Smooth muscle cell (in vitro differentiated cells): ENCODE data around the gene NUDC. TPM values are rescaled to one million over a fixed set of nuclear protein-coding genes. Genes with fewer than 3 reads are reported as not detected.
"Not testable (repeated sequence)": the region's sequence is repeated elsewhere in the genome, so short reads cannot be mapped to it uniquely, and the experiment has no call there.

ENCODE experiments used
- DNase-seq: peaks from one replicate; lab custom pipeline; 2025; ENCODE audit not compliant: unreplicated experiment; lab: John Stamatoyannopoulos, UW
- H2AFZ ChIP-seq: fragments of 200-600 bp; sonication (generic); 2 replicates; pipeline ENCODE4 v1.6.0; 2016; ENCODE audit warnings: antibody characterized with exemption, low read depth, mild to moderate bottlenecking
- H3F3A ChIP-seq: fragments of 200-600 bp; sonication (generic); 2 replicates; pipeline ENCODE4 v1.6.0; 2017; ENCODE audit warnings: antibody characterized with exemption, low read depth
- H3K27ac ChIP-seq: fragments of 200-600 bp; sonication (generic); 2 replicates; pipeline ENCODE4 v1.5.1; 2016; ENCODE audit warnings: low read depth, mild to moderate bottlenecking
- H3K27me3 ChIP-seq: fragments of 200-600 bp; sonication (generic); 2 replicates; pipeline ENCODE4 v1.6.1; 2016; ENCODE audit warnings: low read depth, mild to moderate bottlenecking
- H3K36me3 ChIP-seq: fragments of 200-600 bp; sonication (generic); 2 replicates; pipeline ENCODE4 v1.5.1; 2016; ENCODE audit warnings: low read depth
- H3K4me1 ChIP-seq: fragments of 200-600 bp; sonication (generic); 2 replicates; pipeline ENCODE4 v1.5.1; 2016; ENCODE audit warnings: low read depth
- H3K4me2 ChIP-seq: fragments of 200-600 bp; sonication (generic); 2 replicates; pipeline ENCODE4 v1.6.0; 2016; ENCODE audit warnings: mild to moderate bottlenecking
- H3K4me3 ChIP-seq: fragments of 200-600 bp; sonication (generic); 2 replicates; pipeline ENCODE4 v1.5.1; 2016; ENCODE audit warnings: mild to moderate bottlenecking
- H3K79me2 ChIP-seq: fragments of 200-600 bp; sonication (generic); 2 replicates; pipeline ENCODE4 v1.6.0; 2016; ENCODE audit warnings: low read depth, mild to moderate bottlenecking
- H3K9ac ChIP-seq: fragments of 200-600 bp; sonication (generic); 2 replicates; pipeline ENCODE4 v1.6.0; 2016; ENCODE audit warnings: low read depth
- H3K9me3 ChIP-seq: fragments of 200-600 bp; sonication (generic); replicated peaks from 2 replicates; pipeline ENCODE4 v1.5.1; 2016; ENCODE audit warnings: low read depth
- H4K20me1 ChIP-seq: fragments of 200-600 bp; sonication (generic); 2 replicates; pipeline ENCODE4 v1.6.0; 2016; ENCODE audit warnings: low read depth
- CTCF ChIP-seq: fragments of 200-600 bp; sonication (generic); IDR thresholded peaks from 2 replicates; pipeline ENCODE4 v1.5.1; 2017; ENCODE audit warnings: borderline replicate concordance, mild to moderate bottlenecking, antibody characterized with exemption; ENCODE audit not compliant: insufficient read depth, poor library complexity, severe bottlenecking
- WGBS: methylation state at CpG from one replicate; pipeline ENCODE4 v1.1.7; 2016; ENCODE audit warnings: low lambda C conversion rate; 5-methylcytosine and 5-hydroxymethylcytosine counted together
- polyA plus RNA-seq: library from polyadenylated mRNA; unstranded; fragments of >200 nt; fragmentation: Nextera tagmentation; extraction: Ambion mirVana; gene quantifications from 2 replicates; pipeline ENCODE4 v1.2.1, GENCODE V29; 2016
- total RNA-seq: library from RNA; depleted of rRNA; stranded (reverse); fragments of >200 nt; gene quantifications from 2 replicates; pipeline ENCODE4 v1.2.3, GENCODE V29; 2014

The NUDC gene
- total and polyA plus RNA-seq, 2 experiments from 2014 or later: 23.9 to 122 TPM

DNA sequence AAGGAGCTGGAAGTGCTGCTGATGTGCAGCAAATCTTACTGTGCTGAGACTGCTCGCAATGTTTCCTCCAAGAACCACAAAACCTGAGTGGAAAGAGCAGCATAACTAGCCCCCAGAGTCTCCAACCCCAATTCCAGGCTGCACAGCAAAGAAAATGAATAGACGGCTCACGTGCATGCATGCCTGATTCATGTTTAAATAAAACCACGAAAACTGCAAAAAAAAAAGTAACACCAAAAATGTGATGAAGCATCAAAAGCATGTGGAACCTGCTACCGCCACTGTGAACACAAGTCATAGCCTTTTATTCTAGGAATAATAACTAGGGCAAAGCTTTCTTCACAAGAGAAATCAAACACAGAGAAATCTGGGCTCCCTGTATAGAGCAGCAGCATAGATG is 62.3 kb downstream of the NUDC start:
- H3K79me2 ChIP-seq: no peaks in the 10 kb centered on the region
- WGBS: 92% methylated on average over 5 of the region's 5 CpGs

DNA sequence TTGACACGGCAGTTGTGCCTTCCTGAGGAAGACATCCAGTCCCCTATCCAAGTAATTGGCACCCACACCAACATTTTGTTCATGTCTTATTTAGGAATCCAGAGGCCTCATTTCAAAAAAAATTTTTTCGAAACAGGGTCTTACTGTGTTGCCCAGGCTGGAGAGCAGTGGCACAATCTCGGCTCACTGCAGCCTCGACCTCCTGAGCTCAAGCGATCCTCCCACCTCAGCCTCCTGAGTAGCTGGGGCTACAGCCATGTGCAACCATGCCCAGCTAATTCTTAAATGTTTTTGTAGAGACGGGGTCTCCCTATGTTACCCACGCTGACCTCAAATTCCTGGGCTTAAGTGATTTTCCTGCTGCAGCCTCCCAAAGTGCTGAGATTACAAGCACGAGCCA is 62.7 kb downstream of the NUDC start:
- Histone ChIP-seq H3K4me1 (no peaks in the 10 kb centered on the region), H3F3A (no peaks in the 10 kb centered on the region), H3K27ac (no peak overlapping the region), H4K20me1 (no peaks in the 10 kb centered on the region), H3K79me2 (no peaks in the 10 kb centered on the region), H3K27me3 (peaks cover 3% of the 10 kb centered on the region), H2AFZ (no peak overlapping the region), H3K4me2 (no peak overlapping the region), H3K36me3 (no peaks in the 10 kb centered on the region), H3K4me3 (no peak overlapping the region), H3K9ac (no peak overlapping the region), H3K9me3 (no peaks in the 10 kb centered on the region)
- WGBS: 89% methylated on average over 8 of the region's 8 CpGs
- DNase-seq: no peak
- no peak for TF ChIP-seq CTCF

More for the DNA sequence above, 62.3 kb downstream of the NUDC start:
- H3K9me3 ChIP-seq: no peaks in the 10 kb centered on the region
- H3K4me3 ChIP-seq: no peak overlapping the region
- H3K27me3 ChIP-seq: peaks cover 3% of the 10 kb centered on the region
- no peak overlapping the region for H2AFZ ChIP-seq
- DNase-seq: no peak
- H3F3A ChIP-seq: no peaks in the 10 kb centered on the region
- no peaks in the 10 kb centered on the region for H3K4me1 ChIP-seq
- no peaks in the 10 kb centered on the region for H3K36me3 ChIP-seq
- no peak overlapping the region for H3K4me2 ChIP-seq
- TF ChIP-seq CTCF: no peak
- no peak overlapping the region for H3K27ac ChIP-seq
- no peak overlapping the region for H3K9ac ChIP-seq
- no peaks in the 10 kb centered on the region for H4K20me1 ChIP-seq

DNA sequence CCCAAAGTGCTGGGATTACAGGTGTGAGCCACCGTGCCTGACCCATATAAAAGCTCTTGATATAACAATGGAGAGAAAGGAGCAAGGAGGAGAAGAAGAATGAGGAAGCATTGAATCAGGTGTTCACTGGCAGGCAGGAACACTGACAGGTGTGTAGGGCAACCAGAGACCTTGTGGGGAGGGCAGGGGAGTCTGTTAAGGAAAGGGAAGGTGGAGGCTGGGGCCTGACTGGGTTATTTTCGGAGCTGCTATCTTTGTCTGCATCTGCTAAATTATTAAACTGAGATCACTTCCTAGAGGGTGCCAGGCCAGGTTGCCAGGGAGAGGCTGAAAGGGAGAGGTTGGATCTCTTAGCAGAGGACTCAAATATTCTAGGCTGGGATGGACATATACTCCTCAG is 65.1 kb downstream of the NUDC start:
- peaks cover 3% of the 10 kb centered on the region for H3K27me3 ChIP-seq
- no peaks in the 10 kb centered on the region for H3K4me1 ChIP-seq
- no peak overlapping the region for H2AFZ ChIP-seq
- H3K36me3 ChIP-seq: no peaks in the 10 kb centered on the region
- no peaks in the 10 kb centered on the region for H3F3A ChIP-seq
- TF ChIP-seq CTCF: no peak
- no peaks in the 10 kb centered on the region for H4K20me1 ChIP-seq
- H3K27ac ChIP-seq: no peak overlapping the region
- no peak overlapping the region for H3K4me2 ChIP-seq
- WGBS: 81% methylated on average over 2 of the region's 2 CpGs
- no peaks in the 10 kb centered on the region for H3K9me3 ChIP-seq
- H3K79me2 ChIP-seq: no peaks in the 10 kb centered on the region
- no peak overlapping the region for H3K9ac ChIP-seq
- DNase-seq: no peak
- H3K4me3 ChIP-seq: no peak overlapping the region

- not testable (repeated sequence) for H3K27ac ChIP-seq, H3K4me1 ChIP-seq, H3K27me3 ChIP-seq, H4K20me1 ChIP-seq, H2AFZ ChIP-seq, DNase-seq, H3F3A ChIP-seq, H3K79me2 ChIP-seq, H3K36me3 ChIP-seq, H3K4me2 ChIP-seq, H3K9ac ChIP-seq, H3K9me3 ChIP-seq, H3K4me3 ChIP-seq
- 91% methylated on average over 12 of the region's 12 CpGs for WGBS
Observed at GRCh38 chr1:26989403-26990109, 68.0 kb downstream of the NUDC start.
